GM10248 (cell line): ENCODE results near the gene CISD2.
"Not testable (repeated sequence)": the region's sequence is repeated elsewhere in the genome, so short reads cannot be mapped to it uniquely, and the experiment has no call there.

ENCODE experiments used
- CTCF ChIA-PET: fragments of 300-600 bp; sonication (Branson Sonifier 250); formaldehyde crosslinking; extraction: SDS; loops from one replicate; lab custom pipeline; 2021; ENCODE audit warnings: antibody characterized with exemption; lab: Yijun Ruan, JAX
- POLR2A ChIA-PET: fragments of 350-650 bp; sonication (Branson Sonifier 250); formaldehyde crosslinking; extraction: SDS; loops from one replicate; lab custom pipeline; 2020; ENCODE audit warnings: antibody characterized with exemption; lab: Yijun Ruan, JAX
- DNase-seq: peaks from one replicate; pipeline ENCODE4 v3.0.0; 2012; ENCODE audit errors: extremely low spot score
- CTCF ChIP-seq: IDR thresholded peaks from 2 replicates; pipeline ENCODE4 v1.5.1; 2012; ENCODE audit warnings: mild to moderate bottlenecking, low read depth; ENCODE audit errors: extremely low read depth, missing control alignments, control extremely low read depth

Gene CISD2

DNA sequence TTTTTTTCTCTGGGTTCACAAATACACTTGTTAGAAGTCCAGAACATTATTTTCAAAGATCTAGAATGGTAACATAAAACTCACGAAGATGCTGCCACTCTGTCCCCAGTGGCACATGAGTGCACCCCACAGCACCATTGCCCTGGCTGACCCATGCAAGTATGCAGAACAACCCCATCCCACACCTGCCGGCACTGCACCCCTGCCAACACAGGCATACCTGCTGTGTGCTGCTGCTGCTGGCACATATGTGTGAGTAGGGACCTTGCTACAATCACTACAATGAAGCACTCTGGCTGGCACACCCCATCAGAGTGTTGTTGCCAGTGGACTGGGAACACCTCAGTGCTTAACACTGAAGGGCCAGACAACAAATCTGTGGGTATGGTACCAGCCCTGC, 66.9 kb downstream of the CISD2 start:
- CTCF ChIA-PET, result no interaction called here
- POLR2A ChIA-PET, result no interaction called here
- TF ChIP-seq CTCF, result no peak
- DNase-seq, result no peak

GRCh38 chr4:102938063-102938462, 69.3 kb downstream of the CISD2 start:
- POLR2A ChIA-PET, CTCF ChIA-PET: not testable (repeated sequence)

More at GRCh38 chr4:102938063-102938462, 69.3 kb downstream of the CISD2 start:
- not testable (repeated sequence) for DNase-seq
